HCEC 1CT (cell line): ENCODE measurements around the gene SCUBE1.

Experiments used
- DNase-seq: peaks from one replicate; pipeline ENCODE4 v3.0.0-alpha.2; 2017

Gene SCUBE1

GRCh38 chr22:43325176-43325575 is 18.0 kb downstream of the SCUBE1 start:
- DNase-seq, result no peak

GRCh38 chr22:43320943-43321900 is 21.9 kb downstream of the SCUBE1 start:
- no peak for DNase-seq

- no peak for DNase-seq
Observed at GRCh38 chr22:43319661-43320486, 23.3 kb downstream of the SCUBE1 start.

GRCh38 chr22:43317239-43317638 is 25.9 kb downstream of the SCUBE1 start:
- DNase-seq, result no peak

GRCh38 chr22:43315687-43316217 is 27.4 kb downstream of the SCUBE1 start:
- no peak for DNase-seq

- no peak for DNase-seq
Observed at GRCh38 chr22:43314611-43315010, 28.6 kb downstream of the SCUBE1 start.

GRCh38 chr22:43313890-43314474 is 29.2 kb downstream of the SCUBE1 start:
- no peak for DNase-seq

GRCh38 chr22:43313244-43313889 is 29.8 kb downstream of the SCUBE1 start:
- no peak for DNase-seq

- no peak for DNase-seq
Observed at GRCh38 chr22:43312608-43313007, 30.6 kb downstream of the SCUBE1 start.

GRCh38 chr22:43310798-43311197 is 32.4 kb downstream of the SCUBE1 start:
- no peak for DNase-seq

GRCh38 chr22:43310311-43310710 is 32.9 kb downstream of the SCUBE1 start:
- DNase-seq, result no peak

- no peak for DNase-seq
Observed at GRCh38 chr22:43308836-43309235, 34.3 kb downstream of the SCUBE1 start.

- DNase-seq, result no peak
Observed at GRCh38 chr22:43308060-43308830, 34.9 kb downstream of the SCUBE1 start.

GRCh38 chr22:43305806-43306205 is 37.4 kb downstream of the SCUBE1 start:
- no peak for DNase-seq

- no peak for DNase-seq
Observed at GRCh38 chr22:43304831-43305590, 38.2 kb downstream of the SCUBE1 start.

GRCh38 chr22:43303751-43304150 is 39.4 kb downstream of the SCUBE1 start:
- no peak for DNase-seq

- no peak for DNase-seq
Observed at GRCh38 chr22:43303166-43303565, 40.0 kb downstream of the SCUBE1 start.

GRCh38 chr22:43302531-43303041 is 40.6 kb downstream of the SCUBE1 start:
- DNase-seq, result no peak

- DNase-seq, result no peak
Observed at GRCh38 chr22:43301866-43302265, 41.3 kb downstream of the SCUBE1 start.

GRCh38 chr22:43300891-43301676 is 42.1 kb downstream of the SCUBE1 start:
- no peak for DNase-seq
